GM12878 (cell line): ENCODE data around the gene LIFR. TPM values are rescaled to one million over a fixed set of nuclear protein-coding genes. Genes with fewer than 3 reads are reported as not detected.

Experiments
- ATAC-seq: fragments of 200-7000 bp; cut with Tn5 transposase; 3 replicates; pipeline ENCODE4 v1.9.1; 2020; ENCODE audit warnings: mild to moderate bottlenecking, moderate library complexity
- BruUV-seq: library from RNA; stranded (reverse); fragments of 400-500 nt; replicated peaks from 2 replicates; lab custom pipeline; 2021; lab: Mats Ljungman, UMichigan
- CTCF ChIA-PET: fragments of 300-600 bp; sonication (Branson Sonifier 250); formaldehyde crosslinking; extraction: SDS; loops from one replicate; lab custom pipeline; 2021; ENCODE audit warnings: inconsistent platforms; lab: Yijun Ruan, JAX
- POLR2A ChIA-PET: fragments of 350-600 bp; formaldehyde crosslinking; extraction: SDS; loops from one replicate; lab custom pipeline; 2021; ENCODE audit warnings: inconsistent platforms; lab: Charles Lee
- RAD21 ChIA-PET: fragments of 300-600 bp; sonication (Branson Sonifier 250); formaldehyde crosslinking; loops from one replicate; lab custom pipeline; 2023; ENCODE audit warnings: antibody characterized with exemption; ENCODE audit not compliant: unreplicated experiment; lab: Charles Lee
- SMC1A ChIA-PET: fragments of 300-600 bp; sonication (Branson Sonifier 250); formaldehyde crosslinking; loops from one replicate; lab custom pipeline; 2023; ENCODE audit not compliant: unreplicated experiment, uncharacterized antibody; lab: Charles Lee
- DNase-seq: peaks from one replicate; pipeline ENCODE4 v3.0.0-alpha.2; 2011; ENCODE audit warnings: low read depth, low spot score
- FAIRE-seq: peaks from 3 replicates; lab custom pipeline; 2011; peaks lifted over from hg19 to GRCh38; lab: Jason Lieb, UNC
- H2AFZ ChIP-seq: 2 replicates; pipeline ENCODE4 v1.6.0; 2011; ENCODE audit warnings: low read depth, low read length, control low read depth; ENCODE audit not compliant: control insufficient read depth
- H3K27ac ChIP-seq: 2 replicates; pipeline ENCODE4 v1.5.1; 2011; ENCODE audit warnings: control low read depth; ENCODE audit not compliant: control insufficient read depth, insufficient read depth
- H3K27me3 ChIP-seq, 2 experiments: replicated peaks in 1 of 2; 2 replicates each; pipeline versions ENCODE4 v1.6.0 to v1.6.1; 2011; ENCODE audit warnings: low read length in 1 of 2; ENCODE audit not compliant: control insufficient read depth in 2 of 2, insufficient read depth in 2 of 2
- H3K36me3 ChIP-seq, 2 experiments: 2 replicates each; pipeline ENCODE4 v1.5.1; 2011; ENCODE audit warnings: low read length in 1 of 2; ENCODE audit not compliant: control insufficient read depth in 2 of 2, insufficient read depth in 2 of 2
- H3K4me1 ChIP-seq: 2 replicates; pipeline ENCODE4 v1.6.1; 2011; ENCODE audit warnings: mild to moderate bottlenecking, low read length, moderate library complexity, mixed read lengths; ENCODE audit not compliant: control insufficient read depth, insufficient read depth
- H3K4me2 ChIP-seq: 2 replicates; pipeline ENCODE4 v1.6.0; 2011; ENCODE audit warnings: control low read depth; ENCODE audit not compliant: control insufficient read depth, insufficient read depth
- H3K4me3 ChIP-seq: fragments of 200-600 bp; sonication (generic); 2 replicates; pipeline ENCODE4 v1.5.1; 2016
- H3K79me2 ChIP-seq: 2 replicates; pipeline ENCODE4 v1.6.0; 2011; ENCODE audit warnings: low read length; ENCODE audit not compliant: control insufficient read depth, insufficient read depth
- H3K9ac ChIP-seq: 2 replicates; pipeline ENCODE4 v1.8.0; 2011; ENCODE audit warnings: low read length, control low read depth, mixed read lengths; ENCODE audit not compliant: control insufficient read depth, insufficient read depth
- H3K9me3 ChIP-seq: replicated peaks from 3 replicates; pipeline ENCODE4 v1.5.1; 2011; ENCODE audit warnings: mild to moderate bottlenecking, low read length; ENCODE audit not compliant: control insufficient read depth, insufficient read depth
- H4K20me1 ChIP-seq: 2 replicates; pipeline ENCODE4 v1.6.0; 2011; ENCODE audit not compliant: control insufficient read depth, insufficient read depth
- BCL3 ChIP-seq: IDR thresholded peaks from 2 replicates; pipeline ENCODE4 v1.6.1; 2011; ENCODE audit warnings: borderline replicate concordance, low read depth, mild to moderate bottlenecking, moderate library complexity, low read length; ENCODE audit not compliant: insufficient read depth, poor library complexity, severe bottlenecking
- BCLAF1 ChIP-seq: fragments of 450-650 bp; IDR thresholded peaks from 2 replicates; pipeline ENCODE4 v1.6.1; 2017; ENCODE audit warnings: antibody characterized with exemption, mild to moderate bottlenecking, moderate library complexity
- CHD1 ChIP-seq: IDR thresholded peaks from 2 replicates; pipeline ENCODE4 v1.6.1; 2012; ENCODE audit warnings: low read depth, low read length, improper control_type of control experiment
- GABPA ChIP-seq: IDR thresholded peaks from 2 replicates; pipeline ENCODE4 v1.6.1; 2014; ENCODE audit warnings: antibody characterized with exemption, low read depth, mild to moderate bottlenecking, inconsistent platforms
- HCFC1 ChIP-seq: fragments of 150-350 bp; IDR thresholded peaks from 2 replicates; pipeline ENCODE4 v1.6.1; 2014; ENCODE audit warnings: low read length
- JUNB ChIP-seq: IDR thresholded peaks from 2 replicates; pipeline ENCODE4 v1.6.1; 2016; ENCODE audit warnings: antibody characterized with exemption, mild to moderate bottlenecking
- KAT2A ChIP-seq: conservative IDR thresholded peaks from 2 replicates; pipeline ENCODE4 v1.6.1; 2011; ENCODE audit warnings: low read depth, low read length; ENCODE audit not compliant: control insufficient read depth
- MLLT1 ChIP-seq: fragments of 450-650 bp; IDR thresholded peaks from 2 replicates; pipeline ENCODE4 v1.6.1; 2016; ENCODE audit warnings: mild to moderate bottlenecking
- MYB ChIP-seq: fragments of 150-350 bp; IDR thresholded peaks from 2 replicates; pipeline ENCODE4 v1.6.1; 2014; ENCODE audit warnings: mild to moderate bottlenecking, low read depth, low read length, borderline replicate concordance
- NFXL1 ChIP-seq: fragments of 450-650 bp; IDR thresholded peaks from 2 replicates; pipeline ENCODE4 v1.6.1; 2017; ENCODE audit warnings: antibody characterized with exemption, mild to moderate bottlenecking, borderline replicate concordance
- PBX3 ChIP-seq: IDR thresholded peaks from 2 replicates; pipeline ENCODE4 v1.6.1; 2011; ENCODE audit warnings: mild to moderate bottlenecking, low read depth, low read length, moderate library complexity; ENCODE audit not compliant: insufficient replicate concordance
- RB1 ChIP-seq: fragments of 450-650 bp; formaldehyde crosslinking; IDR thresholded peaks from 2 replicates; pipeline ENCODE4 v1.6.1; 2017; ENCODE audit warnings: mild to moderate bottlenecking, borderline replicate concordance
- RELB ChIP-seq: fragments of 450-650 bp; IDR thresholded peaks from 2 replicates; pipeline ENCODE4 v1.6.1; 2017; ENCODE audit warnings: low read depth, mild to moderate bottlenecking, moderate library complexity
- SUZ12 ChIP-seq: fragments of 200-600 bp; sonication (generic); IDR thresholded peaks from one replicate; pipeline ENCODE4 v1.6.1; 2018; ENCODE audit warnings: antibody characterized with exemption, mild to moderate bottlenecking; ENCODE audit not compliant: unreplicated experiment
- YY1 ChIP-seq: IDR thresholded peaks from 2 replicates; pipeline ENCODE4 v1.6.1; 2011; ENCODE audit warnings: low read depth, mild to moderate bottlenecking, low read length
- ZBED1 ChIP-seq: IDR thresholded peaks from 2 replicates; pipeline ENCODE4 v1.6.1; 2016; ENCODE audit warnings: borderline replicate concordance
- ZNF217 ChIP-seq: fragments of 450-650 bp; IDR thresholded peaks from 2 replicates; pipeline ENCODE4 v1.6.1; 2017; ENCODE audit warnings: antibody characterized with exemption, mild to moderate bottlenecking
- WGBS: methylation state at CpG from one replicate; pipeline ENCODE4 v1.1.6; 2016; ENCODE audit warnings: low lambda C conversion rate; ENCODE audit not compliant: insufficient replicate concordance, insufficient coverage; ENCODE audit errors: missing lambda C conversion rate; 5-methylcytosine and 5-hydroxymethylcytosine counted together
- in situ Hi-C: fragments of 300-500 bp; cut with MboI; formaldehyde crosslinking; loops from 9 replicates; pipeline ENCODE4 v1.14.3; 2018; ENCODE audit warnings: mixed read lengths
- intact Hi-C: fragments of 100-400 bp; cut with micrococcal nuclease; formaldehyde crosslinking; loops from one replicate; pipeline ENCODE4 v1.14.2; 2022; ENCODE audit not compliant: unreplicated experiment
- polyA plus RNA-seq, 11 experiments: library from polyadenylated mRNA; depleted of rRNA in 4 of 11; unstranded in 6 of 11; stranded (reverse) in 5 of 11; fragments of >200 nt; fragmentation: Nextera tagmentation in 4 of 11; fragmentation: Illumina TruSeq in 1 of 11; extraction: Ambion mirVana in 4 of 11; extraction: Trizol in 1 of 11; gene quantifications; 1 replicate in 1 of 11; 2 replicates in 10 of 11; pipeline versions ENCODE4 v1.2.1 to v1.2.3, GENCODE V29; 2011 to 2016; ENCODE audit warnings: inconsistent platforms in 2 of 11, missing spikeins in 2 of 11, low read depth in 1 of 11
- total RNA-seq, 4 experiments: library from RNA; depleted of rRNA in 3 of 4; stranded (reverse); fragments of >200 nt in 3 of 4; fragmentation: Illumina TruSeq in 1 of 4; extraction: Trizol in 1 of 4; gene quantifications; 2 replicates each; pipeline versions ENCODE4 v1.2.1 to v1.2.3, GENCODE V29; 2013 to 2021

The LIFR gene
- total and polyA plus RNA-seq, 10 of the 15 experiments (the other 5 are each of a cell fraction or from before 2014, with no cell fraction given), result 0.10 TPM; not detected in 9

- Histone ChIP-seq H3K9ac (no peak overlapping the region), H3K79me2 (no peaks in the 10 kb centered on the region), H3K36me3 (no peaks in the 10 kb centered on the region), H4K20me1 (no peaks in the 10 kb centered on the region), H2AFZ (no peak overlapping the region), H3K4me2 (no peak overlapping the region), H3K9me3 (no peaks in the 10 kb centered on the region), H3K4me3 (no peak overlapping the region), H3K4me1 (no peaks in the 10 kb centered on the region), H3K27me3 (no peaks in the 10 kb centered on the region; a peak in 2 of 4 replicates), H3K27ac (no peak overlapping the region)
- ChIA-PET POLR2A (no interaction called here), SMC1A (no interaction called here), CTCF (interaction anchor here (1.7 kb wide), 1 partner anchor 82 kb away, joined by 6 read pairs; no protein-coding TSS in a partner anchor), RAD21 (no interaction called here)
- intact Hi-C loops (no loop called here), in situ Hi-C loops (no loop called here)
- no TSS peak for BruUV-seq
- ATAC-seq (no peak), FAIRE-seq (no peak), DNase-seq (no peak)
- WGBS, result 3% methylated on average over 3 of the region's 3 CpGs
- TF ChIP-seq CHD1, result no peak
- TF ChIP-seq RELB, result no peak
- no peak for TF ChIP-seq NFXL1
- TF ChIP-seq PBX3, result no peak
- no peak for TF ChIP-seq BCLAF1
- TF ChIP-seq KAT2A, result no peak
- no peak for TF ChIP-seq ZBED1
- no peak for TF ChIP-seq MYB
- TF ChIP-seq MLLT1, result no peak
- TF ChIP-seq BCL3, result no peak
- no peak for TF ChIP-seq JUNB
- no peak for TF ChIP-seq ZNF217
- no peak for TF ChIP-seq YY1
- TF ChIP-seq RB1, result no peak
- no peak for TF ChIP-seq SUZ12
- no peak for TF ChIP-seq GABPA
- no peak for TF ChIP-seq HCFC1
These were observed 32.4 kb downstream of the LIFR start for GRCh38 chr5:38524022-38524421.
